H9 (cell line): ENCODE data around the gene RANBP17. TPM values are rescaled to one million over a fixed set of nuclear protein-coding genes. Genes with fewer than 3 reads are reported as not detected.

Source experiments
- DNase-seq: peaks from one replicate; pipeline ENCODE4 v3.0.0-alpha.2; 2017
- H2AFZ ChIP-seq: one replicate; pipeline ENCODE4 v1.6.1; 2013; ENCODE audit warnings: mild to moderate bottlenecking, low read length, control low read depth, moderate library complexity
- H2AK5ac ChIP-seq: 2 replicates; pipeline ENCODE4 v1.6.1; 2013; ENCODE audit warnings: low read length, control low read depth, mixed read lengths; ENCODE audit not compliant: insufficient read length
- H2BK120ac ChIP-seq: one replicate; pipeline ENCODE4 v1.6.1; 2013; ENCODE audit warnings: low read depth, mild to moderate bottlenecking, low read length, control low read depth, inconsistent platforms; ENCODE audit not compliant: poor library complexity, severe bottlenecking
- H2BK12ac ChIP-seq: 2 replicates; pipeline ENCODE4 v1.6.1; 2013; ENCODE audit warnings: low read length, control low read depth, mixed read lengths, low read depth; ENCODE audit not compliant: insufficient read length
- H2BK15ac ChIP-seq: 2 replicates; pipeline ENCODE4 v1.6.1; 2013; ENCODE audit warnings: low read depth, low read length, control low read depth
- H2BK20ac ChIP-seq: one replicate; pipeline ENCODE4 v1.6.1; 2013; ENCODE audit warnings: low read depth, mild to moderate bottlenecking, low read length, control low read depth, inconsistent platforms; ENCODE audit not compliant: poor library complexity, severe bottlenecking
- H2BK5ac ChIP-seq: 2 replicates; pipeline ENCODE4 v1.6.1; 2013; ENCODE audit warnings: low read length, control low read depth, mixed read lengths; ENCODE audit not compliant: insufficient read length
- H3K14ac ChIP-seq: 2 replicates; pipeline ENCODE4 v1.6.1; 2013; ENCODE audit warnings: low read length, control low read depth; ENCODE audit not compliant: insufficient read depth
- H3K18ac ChIP-seq: 2 replicates; pipeline ENCODE4 v1.6.1; 2013; ENCODE audit warnings: low read depth, mild to moderate bottlenecking, mixed read lengths, low read length, control low read depth; ENCODE audit not compliant: insufficient read length
- H3K23ac ChIP-seq: 2 replicates; pipeline ENCODE4 v1.6.1; 2013; ENCODE audit warnings: low read length, control low read depth, mixed read lengths, low read depth; ENCODE audit not compliant: insufficient read length
- H3K23me2 ChIP-seq: 2 replicates; pipeline ENCODE4 v1.6.1; 2013; ENCODE audit warnings: low read depth, mild to moderate bottlenecking, mixed read lengths, low read length, control low read depth; ENCODE audit not compliant: insufficient read length, poor library complexity, severe bottlenecking
- H3K27ac ChIP-seq: 2 replicates; pipeline ENCODE4 v1.5.1; 2013; ENCODE audit warnings: low read length, control low read depth, mixed read lengths, low read depth; ENCODE audit not compliant: insufficient read length
- H3K27me3 ChIP-seq: 2 replicates; pipeline ENCODE4 v1.6.1; 2013; ENCODE audit warnings: low read length, control low read depth, inconsistent platforms; ENCODE audit not compliant: insufficient read depth
- H3K4ac ChIP-seq: 2 replicates; pipeline ENCODE4 v1.6.1; 2013; ENCODE audit warnings: low read depth, mild to moderate bottlenecking, control low read depth, inconsistent platforms, low read length, moderate library complexity
- H3K4me1 ChIP-seq: 2 replicates; pipeline ENCODE4 v1.6.1; 2013; ENCODE audit warnings: low read length, control low read depth, inconsistent platforms; ENCODE audit not compliant: insufficient read depth
- H3K4me2 ChIP-seq: 2 replicates; pipeline ENCODE4 v1.6.1; 2013; ENCODE audit warnings: low read length, control low read depth, mixed read lengths; ENCODE audit not compliant: insufficient read length, insufficient read depth
- H3K56ac ChIP-seq: 2 replicates; pipeline ENCODE4 v1.6.1; 2013; ENCODE audit warnings: low read depth, mild to moderate bottlenecking, mixed read lengths, low read length, control low read depth; ENCODE audit not compliant: insufficient read length
- H3K79me1 ChIP-seq: 2 replicates; pipeline ENCODE4 v1.6.1; 2013; ENCODE audit warnings: low read depth, mild to moderate bottlenecking, moderate library complexity, low read length, control low read depth, inconsistent platforms; ENCODE audit not compliant: insufficient read depth, poor library complexity, severe bottlenecking
- H3K79me2 ChIP-seq: 2 replicates; pipeline ENCODE4 v1.6.1; 2013; ENCODE audit warnings: low read length, control low read depth, inconsistent platforms; ENCODE audit not compliant: insufficient read depth
- H3K9ac ChIP-seq: 2 replicates; pipeline ENCODE4 v1.6.1; 2013; ENCODE audit warnings: low read length, control low read depth, mixed read lengths; ENCODE audit not compliant: insufficient read length; ENCODE audit errors: extremely low read depth
- H3K9me3 ChIP-seq: one replicate; pipeline ENCODE4 v1.6.1; 2013; ENCODE audit warnings: low read depth, low read length, inconsistent platforms; ENCODE audit not compliant: control insufficient read depth
- H3T11ph ChIP-seq: one replicate; pipeline ENCODE4 v1.6.1; 2013; ENCODE audit warnings: mild to moderate bottlenecking, low read length, control low read depth, inconsistent platforms
- H4K20me1 ChIP-seq: one replicate; pipeline ENCODE4 v1.6.1; 2013; ENCODE audit not compliant: control insufficient read depth, insufficient read length, insufficient read depth
- H4K5ac ChIP-seq: 2 replicates; pipeline ENCODE4 v1.6.1; 2013; ENCODE audit warnings: low read depth, mild to moderate bottlenecking, mixed read lengths, low read length, control low read depth; ENCODE audit not compliant: insufficient read length
- H4K8ac ChIP-seq: replicated peaks from 2 replicates; pipeline ENCODE4 v1.6.1; 2013; ENCODE audit warnings: low read length, control low read depth, mixed read lengths, low read depth; ENCODE audit not compliant: insufficient read length
- H4K91ac ChIP-seq: 2 replicates; pipeline ENCODE4 v1.6.1; 2013; ENCODE audit warnings: low read depth, mild to moderate bottlenecking, moderate library complexity, mixed read lengths, low read length, control low read depth; ENCODE audit not compliant: insufficient read length
- H3K27ac Mint-ChIP-seq, 3 experiments: 2 replicates in 2 of 3; 3 replicates in 1 of 3; pipeline ENCODE4 v1.8.0; 2020 to 2021; ENCODE audit warnings: mixed read lengths in 3 of 3, mild to moderate bottlenecking in 1 of 3, moderate library complexity in 1 of 3
- H3K27me3 Mint-ChIP-seq: 2 replicates; pipeline ENCODE4 v1.8.0; 2021; ENCODE audit warnings: low read depth, mild to moderate bottlenecking, moderate library complexity, mixed read lengths
- H3K36me3 Mint-ChIP-seq, 3 experiments: 2 replicates in 2 of 3; 3 replicates in 1 of 3; pipeline ENCODE4 v1.8.0; 2020 to 2021; ENCODE audit warnings: low read depth in 3 of 3, mixed read lengths in 3 of 3; ENCODE audit not compliant: insufficient read depth in 1 of 3
- H3K4me1 Mint-ChIP-seq, 2 experiments: 2 replicates each; pipeline ENCODE4 v1.8.0; 2020; ENCODE audit warnings: mixed read lengths in 2 of 2
- H3K4me3 Mint-ChIP-seq, 2 experiments: 2 replicates in 1 of 2; 3 replicates in 1 of 2; pipeline ENCODE4 v1.8.0; 2020 to 2021; ENCODE audit warnings: mild to moderate bottlenecking in 2 of 2, mixed read lengths in 2 of 2, moderate library complexity in 1 of 2
- H3K9me3 Mint-ChIP-seq, 2 experiments: 2 replicates in 1 of 2; 3 replicates in 1 of 2; pipeline ENCODE4 v1.8.0; 2020; ENCODE audit warnings: mild to moderate bottlenecking in 2 of 2, mixed read lengths in 2 of 2, moderate library complexity in 1 of 2
- WGBS: extraction: QIAGEN DNeasy Blood & Tissue Kit; methylation state at CpG from one replicate; pipeline ENCODE4 v1.1.7; 2013; ENCODE audit warnings: missing lambda C conversion rate, low lambda C conversion rate, mixed read lengths; ENCODE audit not compliant: insufficient read length; ENCODE audit errors: extremely low coverage; 5-methylcytosine and 5-hydroxymethylcytosine counted together
- total RNA-seq: library from RNA; stranded (reverse); gene quantifications from 2 replicates; pipeline ENCODE4 v1.2.1, GENCODE V29; 2021
- TF ChIP-seq, protein P1 (sequence below): fragments of 200-600 bp; sonication (generic); conservative IDR thresholded peaks from 3 replicates; pipeline ENCODE4 v1.8.0; 2021; ENCODE audit warnings: antibody characterized with exemption, mild to moderate bottlenecking

RANBP17 gene
- total RNA-seq, 1 experiment from 2014 or later: 16.5 TPM

DNA sequence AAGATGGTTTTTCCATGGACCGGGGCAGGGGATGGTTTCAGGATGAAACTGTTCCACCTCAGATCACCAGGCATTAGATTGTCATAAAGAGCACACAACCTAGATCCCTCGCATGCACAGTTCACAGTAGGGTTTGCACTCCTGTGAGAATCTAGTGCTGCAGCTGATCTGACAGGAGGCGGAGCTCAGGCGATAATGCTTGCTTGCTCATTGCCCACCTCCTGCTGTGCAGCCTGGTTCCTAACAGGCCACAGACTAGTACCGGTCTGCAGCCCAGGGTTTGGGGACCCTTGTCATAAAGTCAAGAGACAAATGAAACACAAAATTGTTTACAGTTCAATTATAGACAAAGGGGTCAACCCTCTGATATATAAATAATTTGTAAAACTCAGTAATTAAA lies 101.7 kb downstream of the RANBP17 start:
- H3K56ac ChIP-seq: no peak overlapping the region
- no peak overlapping the region for H2AFZ ChIP-seq
- WGBS: no CpG with 5 or more reads among the region's 5 CpGs
- H3K23me2 ChIP-seq: no peaks in the 10 kb centered on the region
- H4K5ac ChIP-seq: no peak overlapping the region
- no peak for DNase-seq
- H2BK120ac ChIP-seq: no peak overlapping the region
- no peak overlapping the region for H2AK5ac ChIP-seq
- no peak overlapping the region for H3K23ac ChIP-seq
- Mint-ChIP-seq H3K4me1 (no peaks in the 10 kb centered on the region; a peak in 1 of 4 replicates), H3K27ac (no peak overlapping the region), H3K36me3 (peaks cover 0 to 13% (median 11%) of the 10 kb centered on the region in 3 experiments; a peak in 5 of 7 replicates), H3K4me3 (no peak overlapping the region), H3K9me3 (no peaks in the 10 kb centered on the region; a peak in 1 of 5 replicates), H3K27me3 (no peaks in the 10 kb centered on the region)
- H4K20me1 ChIP-seq: no peaks in the 10 kb centered on the region
- no peak overlapping the region for H4K91ac ChIP-seq
- no peak overlapping the region for H3K27ac ChIP-seq
- no peaks in the 10 kb centered on the region for H3K79me1 ChIP-seq
- no peaks in the 10 kb centered on the region for H3K4me1 ChIP-seq
- H3K18ac ChIP-seq: no peak overlapping the region
- no peaks in the 10 kb centered on the region for H3K9me3 ChIP-seq
- no peak overlapping the region for H3K4ac ChIP-seq
- H2BK12ac ChIP-seq: no peak overlapping the region
- no peak overlapping the region for H2BK20ac ChIP-seq
- H3K27me3 ChIP-seq: no peaks in the 10 kb centered on the region
- no peak overlapping the region for H3T11ph ChIP-seq
- H4K8ac ChIP-seq: no peak overlapping the region
- H2BK15ac ChIP-seq: no peak overlapping the region
- no peak overlapping the region for H3K4me2 ChIP-seq
- H3K14ac ChIP-seq: no peak overlapping the region
- H2BK5ac ChIP-seq: no peak overlapping the region
- no peak overlapping the region for H3K9ac ChIP-seq
- H3K79me2 ChIP-seq: no peaks in the 10 kb centered on the region
- TF ChIP-seq, protein P1, sequence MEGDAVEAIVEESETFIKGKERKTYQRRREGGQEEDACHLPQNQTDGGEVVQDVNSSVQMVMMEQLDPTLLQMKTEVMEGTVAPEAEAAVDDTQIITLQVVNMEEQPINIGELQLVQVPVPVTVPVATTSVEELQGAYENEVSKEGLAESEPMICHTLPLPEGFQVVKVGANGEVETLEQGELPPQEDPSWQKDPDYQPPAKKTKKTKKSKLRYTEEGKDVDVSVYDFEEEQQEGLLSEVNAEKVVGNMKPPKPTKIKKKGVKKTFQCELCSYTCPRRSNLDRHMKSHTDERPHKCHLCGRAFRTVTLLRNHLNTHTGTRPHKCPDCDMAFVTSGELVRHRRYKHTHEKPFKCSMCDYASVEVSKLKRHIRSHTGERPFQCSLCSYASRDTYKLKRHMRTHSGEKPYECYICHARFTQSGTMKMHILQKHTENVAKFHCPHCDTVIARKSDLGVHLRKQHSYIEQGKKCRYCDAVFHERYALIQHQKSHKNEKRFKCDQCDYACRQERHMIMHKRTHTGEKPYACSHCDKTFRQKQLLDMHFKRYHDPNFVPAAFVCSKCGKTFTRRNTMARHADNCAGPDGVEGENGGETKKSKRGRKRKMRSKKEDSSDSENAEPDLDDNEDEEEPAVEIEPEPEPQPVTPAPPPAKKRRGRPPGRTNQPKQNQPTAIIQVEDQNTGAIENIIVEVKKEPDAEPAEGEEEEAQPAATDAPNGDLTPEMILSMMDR: no peak
